GM23338 (cell line): Measurements from ENCODE around the gene OTOG. TPM values are rescaled to one million over a fixed set of nuclear protein-coding genes. Genes with fewer than 3 reads are reported as not detected.

Experiments used
- ATAC-seq: fragments of 200-7000 bp; cut with Tn5 transposase; 3 replicates; pipeline ENCODE4 v1.9.1; 2020
- DNase-seq: peaks from one replicate; pipeline ENCODE4 v3.0.0-alpha.2; 2015; ENCODE audit warnings: low spot score
- H2AFZ ChIP-seq: fragments of 200-600 bp; sonication (generic); 2 replicates; pipeline ENCODE4 v1.8.0; 2016; ENCODE audit warnings: antibody characterized with exemption, mild to moderate bottlenecking, moderate library complexity
- H3F3A ChIP-seq: fragments of 200-600 bp; sonication (generic); replicated peaks from 2 replicates; pipeline ENCODE4 v1.8.0; 2017; ENCODE audit warnings: antibody characterized with exemption, mixed run types, low read depth
- H3K27ac ChIP-seq: fragments of 200-600 bp; sonication (generic); 2 replicates; pipeline ENCODE4 v1.6.1; 2016; ENCODE audit warnings: low read depth
- H3K27me3 ChIP-seq: fragments of 200-600 bp; sonication (generic); 2 replicates; pipeline ENCODE4 v1.8.0; 2016; ENCODE audit warnings: mild to moderate bottlenecking, mixed run types, moderate library complexity; ENCODE audit not compliant: insufficient read depth
- H3K36me3 ChIP-seq: fragments of 200-600 bp; sonication (generic); 2 replicates; pipeline ENCODE4 v1.8.0; 2016; ENCODE audit warnings: mild to moderate bottlenecking; ENCODE audit not compliant: insufficient read depth
- H3K4me1 ChIP-seq: fragments of 200-600 bp; sonication (generic); 2 replicates; pipeline ENCODE4 v1.8.0; 2016; ENCODE audit warnings: mild to moderate bottlenecking, moderate library complexity; ENCODE audit not compliant: insufficient read depth
- H3K4me2 ChIP-seq: fragments of 200-600 bp; sonication (generic); 2 replicates; pipeline ENCODE4 v1.7.1; 2017; ENCODE audit warnings: mixed run types
- H3K4me3 ChIP-seq: fragments of 200-600 bp; sonication (generic); 2 replicates; pipeline ENCODE4 v1.6.1; 2016; ENCODE audit warnings: mixed run types
- H3K79me2 ChIP-seq: fragments of 200-600 bp; sonication (generic); replicated peaks from 2 replicates; pipeline ENCODE4 v1.8.0; 2017; ENCODE audit warnings: mild to moderate bottlenecking; ENCODE audit not compliant: insufficient read depth
- H3K9me2 ChIP-seq: fragments of 200-600 bp; sonication (generic); 2 replicates; pipeline ENCODE4 v1.8.0; 2017; ENCODE audit not compliant: insufficient read depth
- H4K20me1 ChIP-seq: fragments of 200-600 bp; sonication (generic); replicated peaks from 2 replicates; pipeline ENCODE4 v1.8.0; 2017; ENCODE audit warnings: mild to moderate bottlenecking; ENCODE audit not compliant: insufficient read depth
- H3K27ac Mint-ChIP-seq: 2 replicates; pipeline ENCODE4 v1.8.0; 2020; ENCODE audit warnings: inconsistent platforms, mild to moderate bottlenecking, moderate library complexity, mixed read lengths
- H3K27me3 Mint-ChIP-seq: 3 replicates; pipeline ENCODE4 v1.8.0; 2022; ENCODE audit warnings: low read depth, mild to moderate bottlenecking, moderate library complexity, mixed read lengths, inconsistent platforms; ENCODE audit not compliant: insufficient read depth, poor library complexity
- H3K36me3 Mint-ChIP-seq: 3 replicates; pipeline ENCODE4 v1.8.0; 2021; ENCODE audit warnings: low read depth, mild to moderate bottlenecking, inconsistent platforms, moderate library complexity, mixed read lengths
- H3K4me1 Mint-ChIP-seq: 3 replicates; pipeline ENCODE4 v1.8.0; 2020; ENCODE audit warnings: mild to moderate bottlenecking, inconsistent platforms, mixed read lengths
- H3K4me3 Mint-ChIP-seq: 3 replicates; pipeline ENCODE4 v1.8.0; 2021; ENCODE audit warnings: moderate library complexity, mild to moderate bottlenecking, inconsistent platforms, mixed read lengths
- H3K9me3 Mint-ChIP-seq: 3 replicates; pipeline ENCODE4 v1.8.0; 2020; ENCODE audit warnings: moderate library complexity, mild to moderate bottlenecking, inconsistent platforms, mixed read lengths
- CREB1 ChIP-seq: fragments of 250-450 bp; sonication (Bioruptor Pico); IDR thresholded peaks from 2 replicates; pipeline ENCODE4 v1.5.0; 2020; ENCODE audit warnings: low read depth, mild to moderate bottlenecking, moderate library complexity
- CTCF ChIP-seq, 2 experiments: fragments of 200-600 bp in 1 of 2; sonication (generic) in 1 of 2; conservative IDR thresholded peaks; 2 replicates each; pipeline versions ENCODE4 v1.5.1 to v1.6.1; 2016 to 2017; ENCODE audit warnings: antibody characterized with exemption in 2 of 2, low read depth in 2 of 2, mild to moderate bottlenecking in 2 of 2, moderate library complexity in 1 of 2
- EZH2 ChIP-seq: fragments of 200-600 bp; sonication (generic); IDR thresholded peaks from one replicate; pipeline ENCODE4 v1.8.0; 2017; ENCODE audit warnings: antibody characterized with exemption, mild to moderate bottlenecking, low read depth; ENCODE audit not compliant: unreplicated experiment
- EZH2phosphoT487 ChIP-seq: fragments of 200-600 bp; sonication (generic); IDR thresholded peaks from one replicate; pipeline ENCODE4 v1.8.1; 2018; ENCODE audit warnings: antibody characterized with exemption; ENCODE audit not compliant: unreplicated experiment
- JUNB ChIP-seq: IDR thresholded peaks from one replicate; pipeline ENCODE4 v1.6.1; 2016; ENCODE audit warnings: antibody characterized with exemption; ENCODE audit not compliant: unreplicated experiment
- POLR2AphosphoS5 ChIP-seq: IDR thresholded peaks from 2 replicates; pipeline ENCODE4 v1.6.1; 2016; ENCODE audit warnings: antibody characterized with exemption, low read depth
- REST ChIP-seq: IDR thresholded peaks from one replicate; pipeline ENCODE4 v1.6.1; 2018; ENCODE audit warnings: antibody characterized with exemption; ENCODE audit not compliant: unreplicated experiment
- STAT1 ChIP-seq: IDR thresholded peaks from one replicate; pipeline ENCODE4 v1.6.1; 2016; ENCODE audit warnings: antibody characterized with exemption; ENCODE audit not compliant: unreplicated experiment
- ZNF114 ChIP-seq: fragments of 250-450 bp; sonication (Bioruptor Pico); IDR thresholded peaks from 2 replicates; pipeline ENCODE4 v1.5.0; 2020; ENCODE audit warnings: mild to moderate bottlenecking, moderate library complexity
- ZNF331 ChIP-seq: fragments of 250-450 bp; sonication (Bioruptor Pico); IDR thresholded peaks from 2 replicates; pipeline ENCODE4 v1.5.0; 2020; ENCODE audit warnings: low read depth, mild to moderate bottlenecking, moderate library complexity
- polyA plus RNA-seq: library from polyadenylated mRNA; unstranded; fragments of >200 nt; fragmentation: Nextera tagmentation; extraction: Ambion mirVana; gene quantifications from 2 replicates; pipeline ENCODE4 v1.2.1, GENCODE V29; 2016
- total RNA-seq: library from RNA; depleted of rRNA; stranded (reverse); fragments of >200 nt; shearing (Covaris generic); gene quantifications from 2 replicates; pipeline ENCODE4 v1.2.3, GENCODE V29; 2014
- TF ChIP-seq, protein P1 (sequence below): IDR thresholded peaks from 2 replicates; pipeline ENCODE4 v1.6.1; 2016; ENCODE audit warnings: antibody characterized with exemption

The OTOG gene
- total and polyA plus RNA-seq, 2 experiments from 2014 or later = 0.40 to 0.52 TPM

DNA sequence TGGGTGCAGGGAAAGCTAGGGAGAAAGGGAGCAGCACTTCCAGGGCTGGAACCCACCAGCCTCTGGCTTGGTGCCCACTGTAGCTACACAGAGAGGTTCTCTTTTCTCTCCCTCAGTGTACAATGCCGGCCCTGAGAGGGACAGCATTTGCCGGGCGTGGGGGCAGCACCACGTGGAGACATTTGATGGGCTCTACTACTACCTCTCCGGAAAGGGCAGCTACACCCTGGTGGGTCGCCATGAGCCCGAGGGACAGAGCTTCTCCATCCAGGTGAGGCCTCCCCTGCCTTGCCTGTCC is 6.1 kb downstream of the OTOG start (continued):
- TF ChIP-seq, protein P1, sequence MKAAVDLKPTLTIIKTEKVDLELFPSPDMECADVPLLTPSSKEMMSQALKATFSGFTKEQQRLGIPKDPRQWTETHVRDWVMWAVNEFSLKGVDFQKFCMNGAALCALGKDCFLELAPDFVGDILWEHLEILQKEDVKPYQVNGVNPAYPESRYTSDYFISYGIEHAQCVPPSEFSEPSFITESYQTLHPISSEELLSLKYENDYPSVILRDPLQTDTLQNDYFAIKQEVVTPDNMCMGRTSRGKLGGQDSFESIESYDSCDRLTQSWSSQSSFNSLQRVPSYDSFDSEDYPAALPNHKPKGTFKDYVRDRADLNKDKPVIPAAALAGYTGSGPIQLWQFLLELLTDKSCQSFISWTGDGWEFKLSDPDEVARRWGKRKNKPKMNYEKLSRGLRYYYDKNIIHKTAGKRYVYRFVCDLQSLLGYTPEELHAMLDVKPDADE = no peak
- TF ChIP-seq JUNB = no peak
- no peak for TF ChIP-seq EZH2
- no peak for TF ChIP-seq POLR2AphosphoS5
- no peak for TF ChIP-seq CTCF (conservative IDR thresholded peaks at IDR 0.05; ENCODE audit: low read depth in 2 of 2)

- Histone ChIP-seq H3K4me3 (no peak overlapping the region), H3K79me2 (no peaks in the 10 kb centered on the region), H3F3A (no peaks in the 10 kb centered on the region), H3K27me3 (no peaks in the 10 kb centered on the region), H3K27ac (no peak overlapping the region), H3K4me2 (no peak overlapping the region), H3K4me1 (no peaks in the 10 kb centered on the region), H3K36me3 (no peaks in the 10 kb centered on the region), H3K9me2 (no peaks in the 10 kb centered on the region), H4K20me1 (no peaks in the 10 kb centered on the region), H2AFZ (no peak overlapping the region)
- Mint-ChIP-seq H3K27me3 (peaks cover 4% of the 10 kb centered on the region), H3K4me3 (no peak overlapping the region), H3K4me1 (peaks cover 5% of the 10 kb centered on the region; the same call in 2 of the 3 replicates), H3K9me3 (no peaks in the 10 kb centered on the region), H3K27ac (no peak overlapping the region), H3K36me3 (no peaks in the 10 kb centered on the region)
- ATAC-seq (peak; percentile 63), DNase-seq (no peak)
- TF ChIP-seq, protein P1 = no peak
- no peak for TF ChIP-seq STAT1
- TF ChIP-seq CREB1 = no peak
- TF ChIP-seq POLR2AphosphoS5 = no peak
- TF ChIP-seq CTCF (conservative IDR thresholded peaks at IDR 0.05; ENCODE audit: low read depth in 2 of 2) = no peak
- no peak for TF ChIP-seq ZNF114 (CRISPR knock-in tag)
- TF ChIP-seq REST = no peak
- no peak for TF ChIP-seq EZH2phosphoT487
- TF ChIP-seq ZNF331 (CRISPR knock-in tag) = no peak
- TF ChIP-seq EZH2 = no peak
These were observed 7.4 kb downstream of the OTOG start for GRCh38 chr11:17554487-17554886.
